OCI-LY3 (cell line): Measurements from ENCODE around the gene TVP23B.
"Not testable (repeated sequence)": the region's sequence is repeated elsewhere in the genome, so short reads cannot be mapped to it uniquely, and the experiment has no call there.

Source experiments
- H2AFZ ChIP-seq: fragments of 200-600, 300-600 bp; shearing (Covaris generic); 2 replicates; pipeline ENCODE4 v1.6.0; 2014; ENCODE audit warnings: antibody characterized with exemption, low read depth, low read length
- H3K27ac ChIP-seq: fragments of 200-600, 300-600 bp; sonication (generic); 2 replicates; pipeline ENCODE4 v1.5.1; 2014; ENCODE audit warnings: mild to moderate bottlenecking, low read length, moderate library complexity, mixed read lengths
- H3K27me3 ChIP-seq: fragments of 200-600, 300-600 bp; sonication (generic); 2 replicates; pipeline ENCODE4 v1.6.1; 2014; ENCODE audit warnings: low read depth, low read length, mixed read lengths
- H3K36me3 ChIP-seq: fragments of 200-600, 300-600 bp; sonication (generic); replicated peaks from 2 replicates; pipeline ENCODE3; 2014; ENCODE audit warnings: low read depth, low read length, mixed read lengths
- H3K4me1 ChIP-seq: fragments of 300-600, 200-600 bp; sonication (generic); 2 replicates; pipeline ENCODE4 v1.6.1; 2014; ENCODE audit warnings: low read length, mixed read lengths
- H3K4me2 ChIP-seq: fragments of 200-600, 300-600 bp; sonication (generic); 2 replicates; pipeline ENCODE4 v1.6.1; 2014; ENCODE audit warnings: low read length, mixed read lengths
- H3K4me3 ChIP-seq: fragments of 300-600, 200-600 bp; sonication (generic); 2 replicates; pipeline ENCODE4 v1.5.1; 2014; ENCODE audit warnings: antibody characterized with exemption, mild to moderate bottlenecking, low read length, moderate library complexity
- H3K79me2 ChIP-seq: fragments of 300-600, 200-600 bp; shearing (Covaris generic); 2 replicates; pipeline ENCODE4 v1.6.1; 2014; ENCODE audit warnings: mild to moderate bottlenecking, low read length, mixed read lengths
- H3K9ac ChIP-seq: fragments of 300-600, 200-600 bp; shearing (Covaris generic); 2 replicates; pipeline ENCODE4 v1.6.0; 2014; ENCODE audit warnings: mild to moderate bottlenecking, low read length, moderate library complexity
- H3K9me3 ChIP-seq: fragments of 200-600, 300-600 bp; shearing (Covaris generic); 2 replicates; pipeline ENCODE4 v1.6.1; 2014; ENCODE audit warnings: low read length, mixed read lengths; ENCODE audit not compliant: insufficient read depth
- H4K20me1 ChIP-seq: fragments of 200-600, 300-600 bp; sonication (generic); 2 replicates; pipeline ENCODE4 v1.6.1; 2016; ENCODE audit warnings: low read length, mixed read lengths; ENCODE audit not compliant: insufficient read depth
- EZH2phosphoT487 ChIP-seq: fragments of 200-600 bp; shearing (Covaris generic); IDR thresholded peaks from 2 replicates; pipeline ENCODE4 v1.6.1; 2018; ENCODE audit warnings: antibody characterized with exemption, mixed run types, low read depth
- TF ChIP-seq, protein P1 (sequence below): fragments of 200-600, 300-600 bp; sonication (generic); IDR thresholded peaks from 2 replicates; pipeline ENCODE4 v1.5.1; 2014; ENCODE audit warnings: antibody characterized with exemption, low read length, low read depth

The TVP23B gene

GRCh38 chr17:18816489-18817371, 35.7 kb downstream of the TVP23B start:
- not testable (repeated sequence) for H3K4me1 ChIP-seq, H3K36me3 ChIP-seq, H3K4me3 ChIP-seq, H3K9ac ChIP-seq, H3K9me3 ChIP-seq, H3K27ac ChIP-seq, H3K4me2 ChIP-seq, H3K79me2 ChIP-seq, H2AFZ ChIP-seq, H3K27me3 ChIP-seq, H4K20me1 ChIP-seq
- TF ChIP-seq, protein P1, sequence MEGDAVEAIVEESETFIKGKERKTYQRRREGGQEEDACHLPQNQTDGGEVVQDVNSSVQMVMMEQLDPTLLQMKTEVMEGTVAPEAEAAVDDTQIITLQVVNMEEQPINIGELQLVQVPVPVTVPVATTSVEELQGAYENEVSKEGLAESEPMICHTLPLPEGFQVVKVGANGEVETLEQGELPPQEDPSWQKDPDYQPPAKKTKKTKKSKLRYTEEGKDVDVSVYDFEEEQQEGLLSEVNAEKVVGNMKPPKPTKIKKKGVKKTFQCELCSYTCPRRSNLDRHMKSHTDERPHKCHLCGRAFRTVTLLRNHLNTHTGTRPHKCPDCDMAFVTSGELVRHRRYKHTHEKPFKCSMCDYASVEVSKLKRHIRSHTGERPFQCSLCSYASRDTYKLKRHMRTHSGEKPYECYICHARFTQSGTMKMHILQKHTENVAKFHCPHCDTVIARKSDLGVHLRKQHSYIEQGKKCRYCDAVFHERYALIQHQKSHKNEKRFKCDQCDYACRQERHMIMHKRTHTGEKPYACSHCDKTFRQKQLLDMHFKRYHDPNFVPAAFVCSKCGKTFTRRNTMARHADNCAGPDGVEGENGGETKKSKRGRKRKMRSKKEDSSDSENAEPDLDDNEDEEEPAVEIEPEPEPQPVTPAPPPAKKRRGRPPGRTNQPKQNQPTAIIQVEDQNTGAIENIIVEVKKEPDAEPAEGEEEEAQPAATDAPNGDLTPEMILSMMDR, result peak; percentile 21

- H3K9me3 ChIP-seq, H3K36me3 ChIP-seq, H3K4me3 ChIP-seq, H4K20me1 ChIP-seq, H3K27me3 ChIP-seq, H3K27ac ChIP-seq, H3K79me2 ChIP-seq, H3K4me2 ChIP-seq, H3K9ac ChIP-seq, H2AFZ ChIP-seq, H3K4me1 ChIP-seq: not testable (repeated sequence)
Observed at GRCh38 chr17:18821430-18821829, 40.4 kb downstream of the TVP23B start.

DNA sequence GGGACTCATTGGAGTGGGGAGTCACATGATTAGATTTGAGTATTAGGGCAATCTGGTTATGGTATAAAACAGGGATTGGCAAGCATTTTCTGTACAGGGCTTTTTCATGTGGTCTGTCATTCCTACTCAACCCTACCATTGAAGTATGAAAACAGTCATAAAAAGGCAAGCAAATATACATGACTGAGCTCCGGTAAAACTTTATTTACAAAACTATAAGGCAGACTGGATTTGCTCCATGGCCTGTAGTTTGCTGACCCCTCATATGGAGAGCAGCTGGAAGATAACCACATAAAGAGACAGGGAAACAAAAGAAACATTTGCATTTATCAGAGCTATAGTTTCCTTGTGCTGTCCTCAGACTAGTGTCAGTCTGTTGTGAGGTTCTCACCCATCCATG, 46.6 kb downstream of the TVP23B start:
- H3K36me3 ChIP-seq, H3K27me3 ChIP-seq, H2AFZ ChIP-seq, H3K79me2 ChIP-seq, H4K20me1 ChIP-seq, H3K4me1 ChIP-seq, H3K4me3 ChIP-seq, H3K9me3 ChIP-seq, H3K27ac ChIP-seq, H3K4me2 ChIP-seq, H3K9ac ChIP-seq: not testable (repeated sequence)

GRCh38 chr17:18848501-18848900, 67.5 kb downstream of the TVP23B start:
- Histone ChIP-seq H3K79me2 (no peaks in the 10 kb centered on the region), H3K36me3 (no peaks in the 10 kb centered on the region), H3K4me1 (peaks cover 11% of the 10 kb centered on the region), H4K20me1 (no peaks in the 10 kb centered on the region), H3K27ac (no peak overlapping the region), H2AFZ (no peak overlapping the region), H3K4me2 (no peak overlapping the region), H3K27me3 (no peaks in the 10 kb centered on the region), H3K9ac (no peak overlapping the region), H3K9me3 (no peaks in the 10 kb centered on the region), H3K4me3 (no peak overlapping the region)
- no peak for TF ChIP-seq EZH2phosphoT487
- TF ChIP-seq, protein P1, result no peak

- Histone ChIP-seq H3K27ac (peak overlapping the region; percentile 42), H2AFZ (no peak overlapping the region)
- TF ChIP-seq, protein P1, result no peak
- no peak for TF ChIP-seq EZH2phosphoT487
Observed at GRCh38 chr17:18850679-18851078, 69.7 kb downstream of the TVP23B start.

More at GRCh38 chr17:18850679-18851078, 69.7 kb downstream of the TVP23B start:
- Histone ChIP-seq H3K4me2 (no peak overlapping the region), H3K27me3 (no peaks in the 10 kb centered on the region), H3K79me2 (no peaks in the 10 kb centered on the region), H3K9me3 (no peaks in the 10 kb centered on the region), H4K20me1 (no peaks in the 10 kb centered on the region), H3K9ac (no peak overlapping the region), H3K4me1 (peaks cover 11% of the 10 kb centered on the region), H3K4me3 (no peak overlapping the region), H3K36me3 (no peaks in the 10 kb centered on the region)
